ENCODE data around the gene COL3A1. TPM values are rescaled to one million over a fixed set of nuclear protein-coding genes. Genes with fewer than 3 reads are reported as not detected.

Gene COL3A1
- total and polyA plus RNA-seq, 2 experiments from 2014 or later: 6,699 to 8,329 TPM

GRCh38 chr2:188952901-188953300 lies 21.3 kb upstream of the COL3A1 start:
- DNase-seq (ENCODE audit: low spot score): no peak
- no peaks in the 10 kb centered on the region for H3K9me3 ChIP-seq (ENCODE audit: low read depth)
- H3K4me3 ChIP-seq: no peak overlapping the region
- no peaks in the 10 kb centered on the region for H3K9me2 ChIP-seq (replicated peaks; ENCODE audit: insufficient read depth)
- H2AFZ ChIP-seq: no peak overlapping the region
- H4K20me1 ChIP-seq (ENCODE audit: insufficient read depth, poor library complexity, severe bottlenecking): no peaks in the 10 kb centered on the region
- TF ChIP-seq CTCF (IDR thresholded peaks at IDR 0.05; ENCODE audit: poor library complexity): no peak
- TF ChIP-seq EZH2 (IDR thresholded peaks at IDR 0.05; ENCODE audit: borderline replicate concordance): no peak
- TF ChIP-seq EZH2phosphoT487 (IDR thresholded peaks at IDR 0.05; ENCODE audit: low read depth, severe bottlenecking, unreplicated experiment): no peak
- no peaks in the 10 kb centered on the region for H3K79me2 ChIP-seq
- H3K4me2 ChIP-seq: no peak overlapping the region
- no peaks in the 10 kb centered on the region for H3K4me1 ChIP-seq (ENCODE audit: insufficient read depth)
- H3K27me3 ChIP-seq: no peaks in the 10 kb centered on the region
- H3K27ac ChIP-seq: no peak overlapping the region
- no peaks in the 10 kb centered on the region for H3K36me3 ChIP-seq (replicated peaks; ENCODE audit: insufficient read depth, low read depth)

- no peaks in the 10 kb centered on the region for H3K27me3 ChIP-seq
- H3K4me1 ChIP-seq (ENCODE audit: insufficient read depth): no peaks in the 10 kb centered on the region
- H2AFZ ChIP-seq: no peak overlapping the region
- DNase-seq (ENCODE audit: low spot score): no peak
- no peak overlapping the region for H3K27ac ChIP-seq
- no peak for TF ChIP-seq EZH2phosphoT487 (IDR thresholded peaks at IDR 0.05; ENCODE audit: low read depth, severe bottlenecking, unreplicated experiment)
- H3K79me2 ChIP-seq: no peaks in the 10 kb centered on the region
- H3K9me3 ChIP-seq (ENCODE audit: low read depth): no peaks in the 10 kb centered on the region
- H3K4me3 ChIP-seq: no peak overlapping the region
- 88% methylated on average over 2 of the region's 2 CpGs for WGBS (ENCODE audit: low lambda C conversion rate, missing lambda C conversion rate)
- no peak overlapping the region for H3K4me2 ChIP-seq
- H3K36me3 ChIP-seq (replicated peaks; ENCODE audit: insufficient read depth, low read depth): no peaks in the 10 kb centered on the region
- H3K9me2 ChIP-seq (replicated peaks; ENCODE audit: insufficient read depth): no peaks in the 10 kb centered on the region
- H4K20me1 ChIP-seq (ENCODE audit: insufficient read depth, poor library complexity, severe bottlenecking): no peaks in the 10 kb centered on the region
Measured at GRCh38 chr2:188956290-188956689, 17.9 kb upstream of the COL3A1 start.

- Histone ChIP-seq H3K9me3 (ENCODE audit: low read depth) (no peaks in the 10 kb centered on the region), H3K4me3 (no peak overlapping the region), H3K9me2 (replicated peaks; ENCODE audit: insufficient read depth) (no peaks in the 10 kb centered on the region), H3K4me1 (ENCODE audit: insufficient read depth) (no peaks in the 10 kb centered on the region), H3K36me3 (replicated peaks; ENCODE audit: insufficient read depth, low read depth) (no peaks in the 10 kb centered on the region), H3K27me3 (no peaks in the 10 kb centered on the region), H3K4me2 (no peak overlapping the region), H4K20me1 (ENCODE audit: insufficient read depth, poor library complexity, severe bottlenecking) (no peaks in the 10 kb centered on the region), H3K27ac (no peak overlapping the region), H3K79me2 (no peaks in the 10 kb centered on the region), H2AFZ (no peak overlapping the region)
- TF ChIP-seq EZH2 (IDR thresholded peaks at IDR 0.05; ENCODE audit: borderline replicate concordance) (no peak), CTCF (IDR thresholded peaks at IDR 0.05; ENCODE audit: poor library complexity) (no peak), EZH2phosphoT487 (IDR thresholded peaks at IDR 0.05; ENCODE audit: low read depth, severe bottlenecking, unreplicated experiment) (no peak)
- no peak for DNase-seq (ENCODE audit: low spot score)
- WGBS (ENCODE audit: low lambda C conversion rate, missing lambda C conversion rate): 70% methylated on average over 5 of the region's 5 CpGs
Measured at GRCh38 chr2:188956961-188957360, 17.2 kb upstream of the COL3A1 start.

GRCh38 chr2:188957646-188958045 lies 16.5 kb upstream of the COL3A1 start:
- no peak overlapping the region for H3K4me2 ChIP-seq
- no peaks in the 10 kb centered on the region for H3K79me2 ChIP-seq
- no peak overlapping the region for H2AFZ ChIP-seq
- H4K20me1 ChIP-seq (ENCODE audit: insufficient read depth, poor library complexity, severe bottlenecking): no peaks in the 10 kb centered on the region
- no peak overlapping the region for H3K4me3 ChIP-seq
- no peak overlapping the region for H3K27ac ChIP-seq
- no peaks in the 10 kb centered on the region for H3K9me3 ChIP-seq (ENCODE audit: low read depth)
- H3K9me2 ChIP-seq (replicated peaks; ENCODE audit: insufficient read depth): no peaks in the 10 kb centered on the region
- no peaks in the 10 kb centered on the region for H3K27me3 ChIP-seq
- TF ChIP-seq EZH2 (IDR thresholded peaks at IDR 0.05; ENCODE audit: borderline replicate concordance) (no peak), EZH2phosphoT487 (IDR thresholded peaks at IDR 0.05; ENCODE audit: low read depth, severe bottlenecking, unreplicated experiment) (no peak), CTCF (IDR thresholded peaks at IDR 0.05; ENCODE audit: poor library complexity) (no peak)
- no peaks in the 10 kb centered on the region for H3K4me1 ChIP-seq (ENCODE audit: insufficient read depth)
- no peak for DNase-seq (ENCODE audit: low spot score)
- H3K36me3 ChIP-seq (replicated peaks; ENCODE audit: insufficient read depth, low read depth): no peaks in the 10 kb centered on the region
- WGBS (ENCODE audit: low lambda C conversion rate, missing lambda C conversion rate): 100% methylated on average over 1 of the region's 1 CpG

All from hepatocyte (in vitro differentiated cells).